Motor neuron (in vitro differentiated cells): ENCODE measurements around the gene BCL2L11. TPM values are rescaled to one million over a fixed set of nuclear protein-coding genes. Genes with fewer than 3 reads are reported as not detected.
A peak's percentile ranks its signal among the peaks of the same experiment; 100 is the strongest.

Experiments used
- ATAC-seq, 8 experiments: fragments of 200-7000 bp; cut with Tn5 transposase; replicated peaks in 6 of 8; 2 replicates each; pipeline ENCODE4 v1.8.0; 2021; ENCODE audit warnings: mild to moderate bottlenecking in 8 of 8, moderate library complexity in 8 of 8
- H3K27ac ChIP-seq, 2 donors: fragments of 250-450 bp; sonication (Bioruptor Pico); 2 replicates each; pipeline ENCODE4 v1.9.0; 2021; ENCODE audit warnings: antibody characterized with exemption in 2 of 2, mild to moderate bottlenecking in 2 of 2, moderate library complexity in 1 of 2
- H3K4me1 ChIP-seq, 2 donors: fragments of 250-450 bp; sonication (Bioruptor Pico); replicated peaks in 1 of 2; 2 replicates each; pipeline ENCODE4 v1.6.1; 2021; ENCODE audit warnings: antibody characterized with exemption in 2 of 2, mild to moderate bottlenecking in 2 of 2, moderate library complexity in 1 of 2
- H3K4me3 ChIP-seq, 5 donors: fragments of 250-450 bp; sonication (Bioruptor Pico); 2 replicates each; pipeline ENCODE4 v1.9.0; 2021; ENCODE audit warnings: antibody characterized with exemption in 5 of 5, mild to moderate bottlenecking in 5 of 5, moderate library complexity in 4 of 5
- WGBS, 10 experiments: fragments of 450-650 bp; shearing (Covaris generic); methylation state at CpG; one replicate each; pipeline ENCODE4 v1.0.0; 2022; 5-methylcytosine and 5-hydroxymethylcytosine counted together
- in situ Hi-C, 9 experiments: fragments of 400-800 bp; cut with MboI; loops; one replicate each; pipeline ENCODE4 v1.15.0; 2021; ENCODE audit warnings: low sequenced_read_pairs in 9 of 9, low pct_unique_long_range_greater_than_20kb in 2 of 9; ENCODE audit not compliant: unreplicated experiment in 9 of 9
- total RNA-seq, 8 experiments: library from RNA; unstranded; fragments of 300-600 nt; gene quantifications; 2 replicates each; pipeline versions ENCODE4 v1.2.3 to v1.2.4, GENCODE V29; 2022

The BCL2L11 gene
- total RNA-seq, 8 experiments from 2014 or later = 2.4 to 13.1 (median 7.3) TPM

DNA sequence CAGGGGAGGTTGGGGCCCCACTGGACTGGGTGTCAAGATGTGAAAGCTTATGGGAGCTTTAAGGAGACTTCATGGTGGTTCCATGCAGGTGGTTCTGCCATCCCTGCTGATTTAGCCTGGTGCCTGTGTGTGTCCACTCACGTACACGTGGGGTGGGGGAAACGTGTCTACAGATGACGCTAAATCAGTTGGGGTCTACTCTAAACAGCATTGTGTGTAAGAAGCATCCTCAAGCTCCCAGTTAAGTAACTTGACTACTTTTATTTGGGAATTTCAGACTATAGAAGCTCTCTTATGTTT is 47.1 kb downstream of the BCL2L11 start:
- Histone ChIP-seq H3K4me3 (no peak overlapping the region), H3K27ac (no peak overlapping the region), H3K4me1 (peaks cover 0 to 7% of the 10 kb centered on the region in 2 donors)
- 74 to 100% (median 92%) methylated on average over 3 to 4 of the region's 4 CpGs; no CpG with 5 or more reads in 5 of the 10 experiments for WGBS, 10 experiments
- ATAC-seq = no peak
- in situ Hi-C loops = no loop called here

DNA sequence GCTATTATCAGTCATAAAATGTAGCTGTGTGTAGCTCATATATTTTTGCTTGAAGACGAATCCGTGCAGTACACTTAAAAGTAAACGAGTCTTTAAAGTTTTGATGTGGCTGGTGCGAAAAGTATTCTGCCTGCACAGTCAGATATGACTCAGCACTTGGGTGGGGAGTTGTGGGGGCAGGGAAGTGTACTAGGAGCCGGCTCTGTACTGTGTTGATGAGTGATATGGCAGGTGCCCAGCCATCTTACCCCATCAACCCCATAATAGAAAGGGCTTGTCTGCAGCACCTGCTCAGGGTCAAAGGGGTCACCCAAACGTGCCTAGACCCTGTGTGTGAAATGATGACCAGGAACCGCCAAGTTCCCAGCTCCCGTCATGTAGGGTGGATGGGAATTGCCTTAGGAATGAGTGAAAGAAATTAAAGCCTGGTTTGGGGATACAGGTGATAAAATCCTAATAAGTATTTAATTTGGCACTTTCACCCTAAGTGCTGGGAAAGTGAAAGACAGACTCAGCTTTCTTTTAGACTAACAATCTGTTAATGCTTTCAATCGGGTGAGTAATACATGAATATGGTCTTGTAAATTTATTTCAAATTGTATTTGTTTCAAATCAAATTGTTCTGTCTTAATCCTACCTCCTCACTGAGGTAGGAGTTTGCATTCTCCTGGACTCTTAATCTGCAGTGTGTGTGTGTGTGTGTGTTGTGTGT is 48.0 kb downstream of the BCL2L11 start:
- Histone ChIP-seq H3K4me3 (no peak overlapping the region), H3K27ac (no peak overlapping the region), H3K4me1 (peaks cover 0 to 5% of the 10 kb centered on the region in 2 donors)
- peak in 7 of 8 experiments; percentile 36 to 98 (median 60) for ATAC-seq
- 10 to 100% (median 54%) methylated on average over 1 to 7 of the region's 9 CpGs; no CpG with 5 or more reads in 2 of the 10 experiments for WGBS, 10 experiments
- in situ Hi-C loops = no loop called here

DNA sequence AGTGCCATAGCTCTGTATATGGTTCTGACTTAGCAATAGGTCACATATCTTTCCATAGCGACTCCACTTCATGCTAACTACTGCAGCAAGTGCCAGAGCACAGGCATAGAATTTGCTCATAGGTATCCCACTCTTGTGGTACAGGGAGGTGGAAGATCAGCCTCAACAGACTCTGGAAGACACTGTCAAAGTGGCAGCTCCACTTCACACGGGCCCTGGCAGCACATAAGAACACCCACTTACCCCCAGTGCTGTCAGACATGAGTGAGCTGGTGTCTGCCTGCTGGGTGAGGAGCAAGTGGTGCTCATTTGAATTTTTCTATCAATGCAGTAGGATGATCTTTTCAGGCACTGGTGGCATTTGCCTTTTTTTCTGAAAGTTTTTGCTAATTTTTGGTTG is 48.6 kb downstream of the BCL2L11 start:
- WGBS, 10 experiments = 74 to 92% (median 82%) methylated on average over 1 to 2 of the region's 2 CpGs; no CpG with 5 or more reads in 6 of the 10 experiments
- Histone ChIP-seq H3K27ac (no peak overlapping the region), H3K4me1 (peaks cover 0 to 5% of the 10 kb centered on the region in 2 donors), H3K4me3 (no peak overlapping the region)
- ATAC-seq = peak in 1 of 8 experiments; percentile 47
- in situ Hi-C loops = no loop called here

DNA sequence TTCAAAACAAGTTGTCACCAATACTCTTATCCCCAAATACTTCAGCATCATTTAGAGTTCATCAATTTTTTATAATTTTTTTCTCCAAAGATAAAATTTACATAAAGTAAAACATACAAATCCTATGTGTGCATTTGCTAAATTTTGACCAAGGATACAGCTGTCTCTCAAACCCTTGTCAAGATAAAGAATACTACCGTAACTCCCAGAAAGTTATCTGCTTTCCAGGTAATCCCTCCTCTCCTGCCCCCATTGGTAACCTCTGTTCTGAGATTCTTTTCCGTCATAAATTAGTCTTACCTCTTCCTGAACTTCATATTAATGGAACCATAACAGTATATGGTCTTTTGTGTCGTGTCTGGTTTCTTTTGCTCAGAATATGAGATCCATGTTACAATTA is 49.2 kb downstream of the BCL2L11 start:
- 83 to 100% (median 93%) methylated on average over 1 to 3 of the region's 3 CpGs for WGBS, 10 experiments
- ATAC-seq = no peak
- in situ Hi-C loops = no loop called here
- no peak overlapping the region for H3K27ac ChIP-seq
- peaks cover 0 to 5% of the 10 kb centered on the region in 2 donors for H3K4me1 ChIP-seq
- H3K4me3 ChIP-seq = no peak overlapping the region

DNA sequence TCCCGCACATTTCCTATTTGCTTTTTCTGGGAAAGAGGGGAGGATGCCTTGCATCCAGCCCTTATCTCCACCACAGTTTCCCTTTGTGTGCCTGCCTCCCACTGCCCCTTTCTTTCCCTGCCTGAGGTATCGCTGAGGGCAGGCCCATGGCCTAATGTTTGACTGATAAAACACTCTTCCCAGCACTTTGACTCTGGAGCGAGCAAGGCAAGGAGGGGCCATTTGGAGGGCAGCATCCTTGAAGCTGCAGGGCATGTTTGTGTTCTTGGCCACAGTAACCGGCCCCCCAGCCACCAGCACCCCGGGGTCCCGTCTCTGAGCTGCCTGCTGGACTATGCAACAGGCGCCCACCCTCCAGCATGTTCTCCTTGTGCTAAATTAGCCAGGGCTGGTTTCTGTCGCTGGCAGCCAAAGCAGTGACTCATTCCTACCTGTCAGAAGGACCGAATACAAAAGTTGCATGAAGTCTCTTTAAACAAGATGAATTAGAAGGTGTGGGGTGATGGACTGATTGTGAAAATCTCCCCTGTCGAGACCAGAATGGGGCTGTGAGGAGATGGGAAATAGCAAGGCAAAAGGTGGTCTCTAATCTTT is 50.7 kb downstream of the BCL2L11 start:
- H3K27ac ChIP-seq = no peak overlapping the region
- in situ Hi-C loops = no loop called here
- peaks cover 0 to 2% of the 10 kb centered on the region in 2 donors for H3K4me1 ChIP-seq
- no peak for ATAC-seq
- no peak overlapping the region for H3K4me3 ChIP-seq
- 44 to 100% (median 67%) methylated on average over 1 to 5 of the region's 10 CpGs for WGBS, 10 experiments

DNA sequence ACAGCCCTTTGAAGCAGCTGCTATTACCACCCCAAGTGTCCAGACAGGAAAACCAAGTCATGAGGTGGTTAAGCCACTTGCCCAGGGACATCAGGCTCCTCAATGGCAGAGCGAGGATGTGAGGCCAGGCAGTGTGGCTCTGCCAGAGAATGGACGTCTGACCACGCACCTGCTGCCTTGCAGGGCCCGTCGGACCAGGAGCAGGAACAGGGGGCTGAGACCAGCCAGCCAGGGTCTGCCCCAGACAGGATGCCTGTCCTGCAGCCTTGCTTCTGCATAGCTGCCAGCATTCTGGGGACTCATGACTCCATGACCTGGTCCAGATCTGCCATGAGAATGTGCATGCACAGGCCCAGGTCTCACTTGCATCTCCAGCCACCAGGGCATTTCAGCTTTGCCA is 52.0 kb downstream of the BCL2L11 start:
- no peak for ATAC-seq
- Histone ChIP-seq H3K4me3 (no peak overlapping the region), H3K4me1 (peaks cover 0 to 2% of the 10 kb centered on the region in 2 donors), H3K27ac (no peak overlapping the region)
- 81 to 94% (median 93%) methylated on average over 3 to 5 of the region's 5 CpGs; no CpG with 5 or more reads in 7 of the 10 experiments for WGBS, 10 experiments
- in situ Hi-C loops = no loop called here

DNA sequence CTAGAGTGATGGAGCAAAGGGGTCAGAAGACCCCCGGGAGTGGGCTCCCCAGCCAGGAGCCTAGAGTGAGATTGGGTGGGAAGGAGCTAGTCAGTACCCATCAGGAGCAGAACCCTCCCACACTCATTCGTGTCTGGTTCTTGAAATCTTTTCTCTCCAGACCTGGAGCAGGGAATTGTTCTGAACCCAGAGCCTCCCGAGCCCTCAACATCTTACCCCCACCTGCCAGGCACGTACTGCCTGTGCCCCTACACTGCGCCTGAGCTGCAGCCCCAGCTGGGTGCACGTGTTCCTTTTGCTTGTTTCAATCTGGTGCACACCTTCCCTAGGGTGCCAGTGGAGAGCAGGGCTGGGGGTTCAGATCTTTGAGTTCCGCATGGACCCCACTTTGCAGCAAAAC is 52.6 kb downstream of the BCL2L11 start:
- Histone ChIP-seq H3K4me3 (no peak overlapping the region), H3K27ac (no peak overlapping the region), H3K4me1 (peaks cover 0 to 2% of the 10 kb centered on the region in 2 donors)
- 0 to 97% (median 82%) methylated on average over 1 to 5 of the region's 7 CpGs; no CpG with 5 or more reads in 5 of the 10 experiments for WGBS, 10 experiments
- in situ Hi-C loops = no loop called here
- no peak for ATAC-seq

DNA sequence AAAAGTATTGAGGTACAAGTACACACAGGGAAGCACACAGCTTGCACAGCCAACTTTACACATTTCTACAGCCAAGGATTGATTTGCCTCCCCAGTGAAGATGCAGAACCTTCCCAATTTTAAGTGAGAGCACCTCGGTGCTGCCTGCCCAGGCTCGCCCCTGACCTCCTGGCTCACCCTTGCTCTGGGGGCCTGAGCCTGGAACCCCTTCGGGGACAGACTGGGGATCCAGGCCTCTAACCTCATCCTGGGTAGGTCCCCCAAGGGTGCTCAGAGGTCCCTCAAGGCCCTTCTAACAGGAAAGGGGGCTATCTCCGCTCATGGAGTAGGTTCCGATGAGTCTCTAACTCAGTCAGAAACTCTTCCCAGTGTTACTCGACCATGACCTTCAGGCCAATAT is 53.1 kb downstream of the BCL2L11 start:
- H3K4me3 ChIP-seq = no peak overlapping the region
- no peaks in the 10 kb centered on the region for H3K4me1 ChIP-seq
- ATAC-seq = no peak
- in situ Hi-C loops = no loop called here
- no peak overlapping the region for H3K27ac ChIP-seq
- 50 to 100% (median 93%) methylated on average over 1 to 6 of the region's 6 CpGs; no CpG with 5 or more reads in 3 of the 10 experiments for WGBS, 10 experiments

DNA sequence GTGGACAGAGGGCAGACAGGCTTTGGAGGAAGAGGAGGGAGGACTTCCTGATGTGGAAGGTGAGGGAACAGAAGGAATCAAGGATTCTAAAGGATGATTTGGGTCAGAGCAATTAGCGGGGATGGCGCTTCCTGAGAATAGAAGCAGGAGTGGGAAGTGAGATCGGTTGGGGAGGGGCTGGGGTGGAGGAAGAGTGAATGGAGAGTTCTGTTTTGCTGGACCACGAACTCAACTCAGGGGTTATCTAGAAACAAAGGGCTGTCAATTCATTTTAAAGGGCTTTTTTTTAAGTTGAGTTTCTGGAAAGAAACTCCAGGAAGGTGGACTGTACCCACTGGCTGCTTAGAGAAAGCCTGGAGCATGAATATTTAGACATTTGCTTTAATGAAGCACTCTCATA is 54.9 kb downstream of the BCL2L11 start:
- no peaks in the 10 kb centered on the region for H3K4me1 ChIP-seq
- in situ Hi-C loops = no loop called here
- WGBS, 10 experiments = 77 to 93% (median 79%) methylated on average over 1 to 3 of the region's 4 CpGs; no CpG with 5 or more reads in 6 of the 10 experiments
- no peak overlapping the region for H3K27ac ChIP-seq
- no peak for ATAC-seq
- H3K4me3 ChIP-seq = no peak overlapping the region

DNA sequence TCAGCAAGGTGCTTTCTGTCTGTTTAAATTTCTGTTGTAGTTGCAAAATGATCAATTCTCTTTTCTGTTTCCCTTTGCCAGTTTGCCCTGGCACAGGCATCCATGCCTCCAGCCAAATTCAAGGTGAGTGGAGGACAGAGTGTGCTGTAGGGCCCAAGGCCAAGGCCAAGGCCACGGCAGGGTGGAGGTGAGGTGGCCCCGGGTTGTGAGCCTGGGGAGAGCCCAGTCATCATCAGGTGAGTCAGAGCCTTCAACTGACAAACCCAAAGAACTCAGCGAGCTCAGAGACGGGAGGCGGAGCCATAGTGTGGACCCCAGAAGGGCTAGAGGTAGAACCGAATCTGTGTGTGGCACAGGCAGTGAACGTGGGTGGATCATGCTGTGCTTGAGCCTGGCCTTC is 55.7 kb downstream of the BCL2L11 start:
- no peak for ATAC-seq
- 71 to 90% (median 80%) methylated on average over 2 to 5 of the region's 7 CpGs; no CpG with 5 or more reads in 6 of the 10 experiments for WGBS, 10 experiments
- no peak overlapping the region for H3K27ac ChIP-seq
- no peak overlapping the region for H3K4me3 ChIP-seq
- in situ Hi-C loops = no loop called here
- no peaks in the 10 kb centered on the region for H3K4me1 ChIP-seq

DNA sequence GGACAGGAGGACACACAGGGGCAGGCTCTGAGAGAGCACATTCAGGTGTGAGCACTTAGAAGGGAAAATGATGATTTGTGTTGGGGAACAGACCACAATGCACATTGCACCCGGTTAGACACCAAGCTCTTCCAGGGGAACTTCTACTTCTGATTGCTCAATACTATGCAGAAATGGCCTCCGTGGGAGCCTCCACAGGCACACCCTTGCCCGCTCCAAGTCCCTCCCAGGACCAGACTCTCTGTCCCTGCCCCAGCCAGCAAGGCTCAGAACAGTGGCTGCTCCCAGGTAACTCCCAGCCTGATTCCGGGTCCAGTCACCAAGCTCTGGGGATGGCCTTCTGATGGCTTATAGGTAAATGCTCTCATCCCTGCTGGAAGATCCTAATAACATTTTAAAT is 56.2 kb downstream of the BCL2L11 start:
- Histone ChIP-seq H3K27ac (no peak overlapping the region), H3K4me3 (no peak overlapping the region), H3K4me1 (no peaks in the 10 kb centered on the region)
- in situ Hi-C loops = no loop called here
- ATAC-seq = peak in 2 of 8 experiments; percentile 83 to 88
- 41 to 100% (median 90%) methylated on average over 1 to 4 of the region's 4 CpGs; no CpG with 5 or more reads in 4 of the 10 experiments for WGBS, 10 experiments

DNA sequence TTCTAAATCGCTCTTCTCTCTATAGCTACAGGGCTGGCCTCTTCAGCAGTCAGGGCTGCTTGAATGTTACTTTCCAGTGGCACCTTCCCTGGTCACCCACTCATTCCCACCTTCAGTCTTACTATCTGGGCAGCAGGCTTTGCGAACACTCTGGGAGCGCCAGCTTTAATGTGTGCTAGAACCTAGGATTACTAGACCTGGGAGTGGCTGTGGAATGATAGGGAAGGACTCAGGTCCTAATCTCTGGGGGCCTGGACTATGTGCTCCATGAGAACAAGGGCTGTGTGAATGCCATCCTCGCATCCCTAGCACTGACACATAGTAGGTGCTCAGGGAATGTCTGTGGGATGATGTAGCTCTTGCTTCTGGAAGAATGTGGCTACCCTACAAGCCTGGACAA is 57.6 kb downstream of the BCL2L11 start:
- in situ Hi-C loops = no loop called here
- H3K4me3 ChIP-seq = no peak overlapping the region
- 50 to 100% (median 100%) methylated on average over 1 to 3 of the region's 4 CpGs; no CpG with 5 or more reads in 3 of the 10 experiments for WGBS, 10 experiments
- no peak overlapping the region for H3K27ac ChIP-seq
- H3K4me1 ChIP-seq = no peaks in the 10 kb centered on the region
- ATAC-seq = no peak

DNA sequence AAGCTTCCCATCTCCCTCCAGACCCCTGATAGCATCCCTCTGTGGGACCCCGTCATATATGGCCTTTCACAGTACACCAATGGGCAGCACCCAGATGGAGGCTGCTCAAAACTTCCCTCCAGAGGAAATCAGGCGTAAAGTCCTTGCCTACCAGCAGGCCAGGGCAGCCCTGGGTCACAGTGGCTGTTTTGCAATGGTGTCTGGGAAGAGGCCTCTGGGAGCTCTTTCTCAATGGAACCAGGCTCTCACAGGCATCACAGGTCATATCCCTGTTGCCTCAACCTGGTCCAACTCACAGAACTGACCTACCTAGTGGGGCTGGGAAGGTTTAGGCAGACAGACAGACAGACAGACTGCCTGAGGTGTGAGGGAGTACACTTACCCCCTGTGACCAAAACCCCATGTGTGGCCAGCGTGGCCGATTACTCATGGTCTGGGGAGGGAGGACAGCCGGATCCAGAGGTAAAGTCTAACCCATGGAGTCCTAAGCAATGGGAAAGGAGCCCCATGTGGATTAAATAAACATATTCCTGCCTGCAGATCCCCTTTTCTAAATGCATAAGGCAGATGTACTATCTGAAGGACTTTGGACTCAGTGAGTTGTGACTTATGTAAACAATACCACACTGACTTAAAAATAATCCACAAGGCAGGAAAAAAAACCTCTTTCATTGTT is 58.2 kb downstream of the BCL2L11 start:
- H3K4me1 ChIP-seq = no peaks in the 10 kb centered on the region
- ATAC-seq = peak in 1 of 8 experiments; percentile 75
- WGBS, 10 experiments = 50 to 100% (median 90%) methylated on average over 1 to 3 of the region's 5 CpGs; no CpG with 5 or more reads in 4 of the 10 experiments
- H3K27ac ChIP-seq = no peak overlapping the region
- in situ Hi-C loops = no loop called here
- H3K4me3 ChIP-seq = no peak overlapping the region
